ENCODE data around the gene TSPAN5.

DNA sequence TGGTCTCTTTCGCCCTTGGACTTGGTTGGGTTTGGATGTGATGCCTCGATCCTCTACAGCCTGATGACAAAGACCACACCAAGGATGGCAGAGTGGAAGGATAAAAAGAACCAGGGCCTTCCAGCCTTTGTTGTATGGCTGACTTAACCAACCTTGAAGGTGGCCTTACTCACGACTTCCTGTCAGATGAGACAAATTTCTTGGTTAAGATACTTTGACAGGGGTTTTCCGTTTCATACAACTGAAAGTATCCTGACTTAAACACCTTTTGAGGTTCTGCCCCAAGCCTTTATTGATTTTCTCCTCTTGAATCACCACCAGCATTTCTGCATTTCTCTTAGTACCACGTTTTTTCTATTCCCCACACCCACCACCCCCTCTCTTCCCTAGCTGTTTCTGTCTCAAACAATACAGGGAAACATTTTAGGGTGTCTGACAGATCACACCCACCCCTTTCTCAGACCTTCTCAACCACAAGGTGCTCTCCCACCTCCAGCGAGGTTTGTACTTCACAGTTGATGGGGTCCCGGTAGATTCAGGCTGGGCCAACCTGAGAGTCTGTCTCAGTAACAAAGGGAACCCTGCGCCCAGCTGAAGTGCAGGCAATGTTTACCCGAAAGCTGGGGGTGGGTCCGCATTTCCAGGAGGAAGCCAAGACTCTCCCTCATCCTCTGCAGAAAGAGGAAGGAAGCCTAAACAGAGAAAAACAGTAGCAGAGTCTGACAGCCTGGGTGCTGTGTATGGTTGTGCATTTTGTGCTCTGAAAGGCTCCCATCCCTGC lies 5.0 kb upstream of the TSPAN5 start:
- no peak for TF ChIP-seq POLR2A (IDR thresholded peaks at IDR 0.05; ENCODE audit: low read length)
- no peak for TF ChIP-seq GATA1 (IDR thresholded peaks at IDR 0.05; ENCODE audit: low read depth, low read length)
